Measurements from ENCODE around the gene CTRB2. TPM values are rescaled to one million over a fixed set of nuclear protein-coding genes. Genes with fewer than 3 reads are reported as not detected.

CTRB2 gene
- total and polyA plus RNA-seq, 2 donors from 2014 or later, result not detected

GRCh38 chr16:75218256-75219076 is 11.5 kb upstream of the CTRB2 start, which contains the start of gene CTRB1:
CTRB1 (plus strand) TSS chr16:75218988; CDS start chr16:75219008, 20 bp downstream.
- no peaks in the 10 kb centered on the region for H3K36me3 ChIP-seq (ENCODE audit: control insufficient read depth in 2 of 3, insufficient read depth in 3 of 3, low read length in 3 of 3)
- H3K9me3 ChIP-seq (ENCODE audit: control insufficient read depth in 2 of 3, insufficient read depth in 1 of 3, low read length in 3 of 3), result no peaks in the 10 kb centered on the region
- H3K9ac ChIP-seq (ENCODE audit: low read length in 3 of 3), result no peak within 1 kb of the TSS
- no peak within 1 kb of the TSS for H3K4me3 ChIP-seq (ENCODE audit: low read length in 3 of 3)
- no peak within 1 kb of the TSS for H3K27ac ChIP-seq (ENCODE audit: low read depth in 2 of 2, low read length in 2 of 2)
- H3K27me3 ChIP-seq (ENCODE audit: control insufficient read depth, insufficient read depth, low read length), result no peaks in the 10 kb centered on the region
- DNase-seq, result no peak
- FAIRE-seq, result no peak
- intact Hi-C loops (cut with DNase I), result no loop called here
- TF ChIP-seq CTCF (IDR thresholded peaks at IDR 0.05; ENCODE audit: borderline replicate concordance, extremely low read depth, insufficient read depth), result no peak
- H3K4me1 ChIP-seq (ENCODE audit: control insufficient read depth in 2 of 3, insufficient read depth in 2 of 3, low read depth in 1 of 3, low read length in 3 of 3), result no peaks in the 10 kb centered on the region

GRCh38 chr16:75217389-75217851 is 10.5 kb upstream of the CTRB2 start:
- Histone ChIP-seq H3K4me1 (ENCODE audit: control insufficient read depth in 2 of 3, insufficient read depth in 2 of 3, low read depth in 1 of 3, low read length in 3 of 3) (no peaks in the 10 kb centered on the region), H3K9ac (ENCODE audit: low read length in 3 of 3) (no peak overlapping the region), H3K9me3 (ENCODE audit: control insufficient read depth in 2 of 3, insufficient read depth in 1 of 3, low read length in 3 of 3) (no peaks in the 10 kb centered on the region), H3K27me3 (ENCODE audit: control insufficient read depth, insufficient read depth, low read length) (no peaks in the 10 kb centered on the region), H3K4me3 (ENCODE audit: low read length in 3 of 3) (no peak overlapping the region), H3K27ac (ENCODE audit: low read depth in 2 of 2, low read length in 2 of 2) (no peak overlapping the region), H3K36me3 (ENCODE audit: control insufficient read depth in 2 of 3, insufficient read depth in 3 of 3, low read length in 3 of 3) (no peaks in the 10 kb centered on the region)
- intact Hi-C loops (cut with DNase I), result no loop called here
- TF ChIP-seq CTCF (IDR thresholded peaks at IDR 0.05; ENCODE audit: borderline replicate concordance, extremely low read depth, insufficient read depth), result no peak
- FAIRE-seq, result no peak
- DNase-seq, result no peak

GRCh38 chr16:75216576-75216975 is 9.6 kb upstream of the CTRB2 start:
- DNase-seq (no peak), FAIRE-seq (no peak)
- Histone ChIP-seq H3K27ac (ENCODE audit: low read depth in 2 of 2, low read length in 2 of 2) (no peak overlapping the region), H3K9ac (ENCODE audit: low read length in 3 of 3) (no peak overlapping the region), H3K4me1 (ENCODE audit: control insufficient read depth in 2 of 3, insufficient read depth in 2 of 3, low read depth in 1 of 3, low read length in 3 of 3) (no peaks in the 10 kb centered on the region), H3K4me3 (ENCODE audit: low read length in 3 of 3) (no peak overlapping the region), H3K27me3 (ENCODE audit: control insufficient read depth, insufficient read depth, low read length) (no peaks in the 10 kb centered on the region), H3K36me3 (ENCODE audit: control insufficient read depth in 2 of 3, insufficient read depth in 3 of 3, low read length in 3 of 3) (no peaks in the 10 kb centered on the region), H3K9me3 (ENCODE audit: control insufficient read depth in 2 of 3, insufficient read depth in 1 of 3, low read length in 3 of 3) (no peaks in the 10 kb centered on the region)
- TF ChIP-seq CTCF (IDR thresholded peaks at IDR 0.05; ENCODE audit: borderline replicate concordance, extremely low read depth, insufficient read depth), result no peak
- intact Hi-C loops (cut with DNase I), result no loop called here

All from kidney (tissue), 14 donors.